Uterus (tissue), 2 donors: ENCODE data around the gene TDRD3.

Experiments
- CTCF ChIP-seq, 4 experiments: fragments of 200-600 bp in 2 of 4; fragments of 450-650 bp in 2 of 4; sonication (generic) in 2 of 4; IDR thresholded peaks; one replicate each; pipeline ENCODE4 v1.5.1; 2016 to 2019; ENCODE audit warnings: antibody characterized with exemption in 4 of 4, mild to moderate bottlenecking in 2 of 4, moderate library complexity in 1 of 4
- POLR2A ChIP-seq, 2 donors: fragments of 450-650 bp; IDR thresholded peaks; one replicate each; pipeline ENCODE4 v1.6.1; 2016; ENCODE audit warnings: antibody characterized with exemption in 2 of 2, mild to moderate bottlenecking in 1 of 2, moderate library complexity in 1 of 2

- no peak for TF ChIP-seq CTCF (IDR thresholded peaks at IDR 0.05)
- TF ChIP-seq POLR2A (IDR thresholded peaks at IDR 0.05) = no peak
Observed at GRCh38 chr13:60358453-60358852, 38.6 kb upstream of the TDRD3 start.
